Measurements from ENCODE around the gene S100A6.

S100A6 gene

DNA sequence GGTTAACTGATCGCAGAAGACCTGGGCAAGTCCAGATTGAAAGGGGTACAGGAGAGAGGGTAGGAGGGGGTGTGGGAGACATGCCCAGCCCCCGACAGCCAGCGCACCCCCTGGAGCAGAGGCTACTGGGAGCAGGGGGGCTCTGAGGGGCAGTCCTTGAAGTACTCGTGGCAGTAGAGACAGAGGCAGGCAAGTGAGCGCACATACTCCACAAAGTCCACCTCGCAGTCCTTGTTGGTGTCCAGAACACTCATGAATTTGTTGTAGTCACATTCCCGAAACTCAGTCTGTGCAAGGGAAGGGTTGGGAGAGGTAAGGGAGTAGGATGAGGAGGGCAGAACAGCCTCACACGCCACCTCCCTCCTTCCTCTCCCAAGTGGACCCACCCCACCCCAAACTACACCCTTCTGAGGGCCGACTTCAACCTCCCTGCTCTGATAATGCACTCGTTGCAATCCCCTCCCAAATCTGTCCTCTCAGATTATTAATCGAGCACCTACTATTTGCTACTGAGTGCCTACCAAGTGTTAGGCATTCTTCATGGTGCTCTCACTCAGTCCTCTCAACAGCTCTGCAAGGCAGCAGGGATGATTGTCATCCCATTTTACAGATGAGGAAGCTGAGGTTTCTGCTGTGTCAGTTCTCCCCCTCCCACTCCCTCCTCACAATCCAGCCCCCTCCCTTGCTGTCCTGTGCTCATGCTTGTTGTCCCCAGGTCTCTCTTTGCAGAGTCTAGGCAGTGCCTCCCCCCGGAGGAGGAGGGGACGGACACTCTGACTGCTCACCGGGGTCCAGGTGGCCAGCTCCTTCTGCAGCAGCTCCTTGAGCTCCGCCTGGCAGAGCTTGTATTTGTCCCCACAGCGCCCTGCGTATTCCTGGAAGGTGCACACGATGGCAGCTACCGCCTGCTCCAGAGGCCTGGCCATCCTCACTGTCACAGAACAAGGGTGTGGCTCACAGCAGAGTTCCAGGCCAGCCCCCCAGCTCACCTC, 12.1 kb upstream of the S100A6 start:
- no peak overlapping the region for H3K4me3 ChIP-seq (ENCODE audit: low read depth, low read length)
- TF ChIP-seq, protein P1, sequence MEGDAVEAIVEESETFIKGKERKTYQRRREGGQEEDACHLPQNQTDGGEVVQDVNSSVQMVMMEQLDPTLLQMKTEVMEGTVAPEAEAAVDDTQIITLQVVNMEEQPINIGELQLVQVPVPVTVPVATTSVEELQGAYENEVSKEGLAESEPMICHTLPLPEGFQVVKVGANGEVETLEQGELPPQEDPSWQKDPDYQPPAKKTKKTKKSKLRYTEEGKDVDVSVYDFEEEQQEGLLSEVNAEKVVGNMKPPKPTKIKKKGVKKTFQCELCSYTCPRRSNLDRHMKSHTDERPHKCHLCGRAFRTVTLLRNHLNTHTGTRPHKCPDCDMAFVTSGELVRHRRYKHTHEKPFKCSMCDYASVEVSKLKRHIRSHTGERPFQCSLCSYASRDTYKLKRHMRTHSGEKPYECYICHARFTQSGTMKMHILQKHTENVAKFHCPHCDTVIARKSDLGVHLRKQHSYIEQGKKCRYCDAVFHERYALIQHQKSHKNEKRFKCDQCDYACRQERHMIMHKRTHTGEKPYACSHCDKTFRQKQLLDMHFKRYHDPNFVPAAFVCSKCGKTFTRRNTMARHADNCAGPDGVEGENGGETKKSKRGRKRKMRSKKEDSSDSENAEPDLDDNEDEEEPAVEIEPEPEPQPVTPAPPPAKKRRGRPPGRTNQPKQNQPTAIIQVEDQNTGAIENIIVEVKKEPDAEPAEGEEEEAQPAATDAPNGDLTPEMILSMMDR (conservative IDR thresholded peaks at IDR 0.05; ENCODE audit: low read depth, low read length): no peak
- no peak for DNase-seq (ENCODE audit: low read depth)

- no peak overlapping the region for H3K4me3 ChIP-seq (ENCODE audit: low read depth, low read length)
- no peak for DNase-seq (ENCODE audit: low read depth)
- TF ChIP-seq, protein P1 (conservative IDR thresholded peaks at IDR 0.05; ENCODE audit: low read depth, low read length): no peak
These were observed 11.2 kb upstream of the S100A6 start for GRCh38 chr1:153546796-153547559.

DNA sequence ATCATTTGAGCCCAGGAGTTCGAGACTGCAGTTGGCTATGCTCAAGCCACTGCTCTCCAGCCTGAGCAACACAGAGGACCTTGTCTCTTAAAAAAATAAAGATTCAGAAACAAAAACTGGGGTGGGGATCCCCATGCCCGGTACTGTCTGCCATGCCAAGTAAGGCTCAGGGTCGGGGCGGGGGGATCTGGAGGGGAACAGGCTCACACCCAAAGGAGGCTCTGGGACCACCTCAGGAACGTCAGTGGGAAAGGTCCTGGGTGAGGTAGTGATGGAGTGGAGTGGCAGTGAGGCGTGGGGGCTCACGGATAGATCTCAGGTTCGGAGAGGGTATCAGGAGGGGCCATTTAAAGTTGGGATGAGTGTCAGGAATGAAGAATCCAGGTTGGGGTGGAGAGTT, 10.6 kb upstream of the S100A6 start:
- TF ChIP-seq, protein P1 (conservative IDR thresholded peaks at IDR 0.05; ENCODE audit: low read depth, low read length): no peak
- no peak for DNase-seq (ENCODE audit: low read depth)
- H3K4me3 ChIP-seq (ENCODE audit: low read depth, low read length): no peak overlapping the region

DNA sequence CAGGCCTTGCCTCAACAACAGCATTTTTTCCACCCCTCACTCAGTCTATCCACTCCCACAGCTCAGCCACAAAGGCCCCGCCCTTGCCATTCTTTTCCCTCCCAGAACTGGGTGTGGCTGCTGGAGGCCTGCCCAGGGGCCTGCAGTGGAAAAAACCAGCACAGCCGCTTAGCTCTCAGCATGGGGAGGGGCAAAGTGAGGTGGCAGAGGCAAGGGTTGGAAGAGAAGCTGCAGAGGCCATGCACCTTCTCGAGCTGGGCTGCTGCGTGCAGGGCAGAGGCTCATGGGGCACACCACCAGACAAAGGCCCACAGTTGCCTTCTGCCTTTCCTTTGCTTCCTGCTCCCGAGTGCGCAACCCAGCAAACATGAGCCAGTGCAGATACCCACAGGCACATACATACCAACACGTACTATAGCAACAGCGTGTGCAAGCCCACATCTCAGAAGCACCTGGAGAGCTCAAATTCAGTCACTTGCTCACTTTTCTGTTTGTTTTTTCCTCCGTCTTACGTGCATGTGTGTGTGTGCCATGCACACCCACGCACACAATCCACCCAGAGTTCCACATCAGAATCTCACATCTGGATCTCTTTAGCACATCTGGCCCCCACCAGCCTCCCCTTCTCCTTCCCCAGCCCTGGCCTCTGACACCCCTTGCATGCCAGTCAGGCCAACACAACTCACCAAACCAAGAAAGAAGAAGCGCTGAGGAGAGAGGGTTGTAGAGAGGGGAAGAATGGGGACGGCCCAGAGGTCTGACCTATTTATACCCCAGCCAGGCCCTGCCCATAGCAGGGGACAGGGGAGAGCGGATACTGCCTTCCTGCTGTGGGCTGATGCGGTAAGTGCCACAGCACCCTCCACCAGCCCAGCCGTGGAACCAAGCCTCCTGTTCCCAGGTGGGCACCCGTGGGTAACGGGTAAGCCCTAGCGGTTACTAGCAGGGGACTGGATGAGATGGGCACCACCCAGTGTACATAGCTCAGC, 9.6 kb upstream of the S100A6 start, which contains the start of gene S100A4:
S100A4 (minus strand) TSS at position 740 of the 989 bp plus-strand sequence. CDS start 1,012 bp downstream, outside the sequence.
- no peak within 1 kb of the TSS for H3K4me3 ChIP-seq (ENCODE audit: low read depth, low read length)
- TF ChIP-seq, protein P1 (conservative IDR thresholded peaks at IDR 0.05; ENCODE audit: low read depth, low read length): no peak
- peak; percentile 86 for DNase-seq (ENCODE audit: low read depth)

- no peak overlapping the region for H3K4me3 ChIP-seq (ENCODE audit: low read depth, low read length)
These were observed 8.8 kb upstream of the S100A6 start for GRCh38 chr1:153544453-153545066.

More at GRCh38 chr1:153544453-153545066, 8.8 kb upstream of the S100A6 start:
- no peak for DNase-seq (ENCODE audit: low read depth)
- TF ChIP-seq, protein P1 (conservative IDR thresholded peaks at IDR 0.05; ENCODE audit: low read depth, low read length): no peak
